Ectodermal cell (in vitro differentiated cells): Measurements from ENCODE around the gene TMEM134.
"Not testable (repeated sequence)": the region's sequence is repeated elsewhere in the genome, so short reads cannot be mapped to it uniquely, and the experiment has no call there.

ENCODE experiments used
- H3K27ac ChIP-seq: 2 replicates; pipeline ENCODE4 v1.7.0; 2013; ENCODE audit warnings: mild to moderate bottlenecking, low read depth, low read length; ENCODE audit not compliant: insufficient read depth, poor library complexity, severe bottlenecking
- H3K27me3 ChIP-seq: 2 replicates; pipeline ENCODE4 v1.7.0; 2013; ENCODE audit warnings: mild to moderate bottlenecking, low read length; ENCODE audit not compliant: insufficient read depth, control insufficient read depth, poor library complexity, severe bottlenecking
- H3K36me3 ChIP-seq: one replicate; pipeline ENCODE4 v1.7.0; 2013; ENCODE audit warnings: low read length; ENCODE audit not compliant: control insufficient read depth, insufficient read depth
- H3K4me1 ChIP-seq: one replicate; pipeline ENCODE4 v1.7.0; 2013; ENCODE audit warnings: low read length; ENCODE audit not compliant: control insufficient read depth, insufficient read depth
- H3K4me3 ChIP-seq: 2 replicates; pipeline ENCODE4 v1.7.0; 2013; ENCODE audit warnings: low read depth, low read length, control low read depth; ENCODE audit not compliant: insufficient read depth
- H3K9me3 ChIP-seq: 2 replicates; pipeline ENCODE4 v1.7.0; 2013; ENCODE audit warnings: mild to moderate bottlenecking, low read length, moderate library complexity; ENCODE audit not compliant: control insufficient read depth
- WGBS, 2 experiments: methylation state at CpG; one replicate each; pipeline ENCODE4 v1.1.7; 2013; ENCODE audit warnings: missing lambda C conversion rate in 2 of 2; 5-methylcytosine and 5-hydroxymethylcytosine counted together

TMEM134 gene

DNA sequence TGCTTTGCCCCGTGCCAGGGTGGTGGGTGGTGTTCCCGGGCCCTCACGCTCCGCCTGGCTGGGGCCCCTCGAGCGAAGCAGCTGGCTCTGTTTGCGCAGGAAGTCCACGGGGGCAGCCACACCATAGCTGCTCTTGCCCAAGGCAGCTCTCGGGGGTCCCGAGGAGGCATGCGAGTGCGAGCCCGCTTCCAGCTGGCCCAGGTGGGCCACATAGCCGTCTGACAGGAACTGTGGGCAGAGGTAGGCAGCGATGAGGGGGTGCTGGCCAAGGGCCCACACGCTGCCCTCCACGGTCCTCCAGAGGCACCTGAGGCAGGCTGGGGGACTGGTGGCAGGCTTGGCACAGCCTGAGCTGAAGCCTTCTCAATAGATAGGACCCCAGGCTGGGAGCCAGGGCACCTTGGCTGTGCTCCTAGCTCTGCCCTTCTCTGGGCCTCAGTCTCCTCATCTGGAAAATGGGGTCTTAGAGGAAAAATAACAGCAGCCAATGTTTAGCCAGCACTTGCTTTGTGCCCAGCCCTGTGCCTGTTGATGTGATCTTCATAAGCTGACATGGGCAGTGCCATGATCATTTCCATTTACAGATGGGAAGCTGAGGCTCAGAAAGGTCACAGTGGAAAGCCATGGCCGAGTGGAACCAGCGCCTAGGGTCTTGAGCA lies 23.1 kb upstream of the TMEM134 start:
- WGBS, 2 experiments, result 95% methylated on average over 19 of the region's 19 CpGs
- no peak overlapping the region for H3K4me3 ChIP-seq
- H3K9me3 ChIP-seq, result no peaks in the 10 kb centered on the region
- no peaks in the 10 kb centered on the region for H3K27me3 ChIP-seq
- no peaks in the 10 kb centered on the region for H3K4me1 ChIP-seq
- no peak overlapping the region for H3K27ac ChIP-seq
- H3K36me3 ChIP-seq, result peaks cover 11% of the 10 kb centered on the region

DNA sequence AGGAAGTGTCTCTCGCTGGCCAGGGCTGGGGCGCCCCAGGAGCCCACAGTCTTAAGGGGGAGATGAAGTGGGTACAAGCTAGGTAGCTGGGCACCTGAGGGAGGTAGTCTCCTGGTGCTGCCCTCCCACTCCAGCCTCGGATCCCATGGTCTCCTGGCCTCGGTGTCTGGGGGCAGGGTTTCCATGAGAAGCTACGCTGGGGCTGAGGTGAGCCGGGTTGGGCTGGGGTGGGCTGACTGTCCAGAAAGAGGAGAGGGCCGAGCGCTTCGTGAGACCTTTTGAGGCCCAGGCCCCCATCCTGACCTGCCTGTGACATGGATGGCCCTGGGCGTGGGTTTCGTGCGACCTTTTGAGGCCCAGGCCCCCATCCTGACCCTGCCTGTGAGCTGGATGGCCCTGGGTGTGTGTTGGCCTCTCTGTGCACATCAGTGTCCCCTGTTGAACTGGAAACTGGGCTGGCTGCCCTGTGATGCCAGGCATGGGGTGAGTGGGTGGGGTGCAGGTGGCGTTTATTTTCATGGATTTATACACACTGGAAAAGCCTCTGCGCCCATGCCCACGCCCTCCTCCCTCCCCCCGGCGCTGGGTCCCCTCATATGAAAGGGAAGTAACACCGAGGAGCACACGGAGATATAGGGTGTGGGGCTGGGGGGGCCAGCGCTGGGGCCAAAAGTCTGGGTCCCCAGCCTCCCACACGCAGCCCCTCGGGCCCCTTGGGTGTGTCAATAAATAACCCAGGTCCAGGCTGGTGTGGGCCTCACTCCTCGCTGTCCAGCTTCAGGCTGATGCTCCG lies 22.4 kb upstream of the TMEM134 start:
- H3K4me3 ChIP-seq, result no peak overlapping the region
- no peaks in the 10 kb centered on the region for H3K4me1 ChIP-seq
- no peak overlapping the region for H3K27ac ChIP-seq
- 95 to 96% methylated on average over 24 of the region's 24 CpGs for WGBS, 2 experiments
- no peaks in the 10 kb centered on the region for H3K27me3 ChIP-seq
- H3K9me3 ChIP-seq, result no peaks in the 10 kb centered on the region
- peaks cover 11% of the 10 kb centered on the region for H3K36me3 ChIP-seq

DNA sequence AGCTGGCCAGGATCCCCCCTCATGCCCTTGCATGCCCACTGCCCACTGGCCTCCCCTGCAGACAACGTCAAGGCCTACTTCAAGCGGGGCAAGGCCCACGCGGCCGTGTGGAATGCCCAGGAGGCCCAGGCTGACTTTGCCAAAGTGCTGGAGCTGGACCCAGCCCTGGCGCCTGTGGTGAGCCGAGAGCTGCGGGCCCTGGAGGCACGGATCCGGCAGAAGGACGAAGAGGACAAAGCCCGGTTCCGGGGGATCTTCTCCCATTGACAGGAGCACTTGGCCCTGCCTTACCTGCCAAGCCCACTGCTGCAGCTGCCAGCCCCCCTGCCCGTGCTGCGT lies 21.6 kb upstream of the TMEM134 start:
- H3K36me3 ChIP-seq, result peaks cover 11% of the 10 kb centered on the region
- no peaks in the 10 kb centered on the region for H3K4me1 ChIP-seq
- H3K9me3 ChIP-seq, result no peaks in the 10 kb centered on the region
- no peak overlapping the region for H3K4me3 ChIP-seq
- H3K27ac ChIP-seq, result no peak overlapping the region
- no peaks in the 10 kb centered on the region for H3K27me3 ChIP-seq
- 94 to 96% methylated on average over 15 of the region's 15 CpGs for WGBS, 2 experiments

DNA sequence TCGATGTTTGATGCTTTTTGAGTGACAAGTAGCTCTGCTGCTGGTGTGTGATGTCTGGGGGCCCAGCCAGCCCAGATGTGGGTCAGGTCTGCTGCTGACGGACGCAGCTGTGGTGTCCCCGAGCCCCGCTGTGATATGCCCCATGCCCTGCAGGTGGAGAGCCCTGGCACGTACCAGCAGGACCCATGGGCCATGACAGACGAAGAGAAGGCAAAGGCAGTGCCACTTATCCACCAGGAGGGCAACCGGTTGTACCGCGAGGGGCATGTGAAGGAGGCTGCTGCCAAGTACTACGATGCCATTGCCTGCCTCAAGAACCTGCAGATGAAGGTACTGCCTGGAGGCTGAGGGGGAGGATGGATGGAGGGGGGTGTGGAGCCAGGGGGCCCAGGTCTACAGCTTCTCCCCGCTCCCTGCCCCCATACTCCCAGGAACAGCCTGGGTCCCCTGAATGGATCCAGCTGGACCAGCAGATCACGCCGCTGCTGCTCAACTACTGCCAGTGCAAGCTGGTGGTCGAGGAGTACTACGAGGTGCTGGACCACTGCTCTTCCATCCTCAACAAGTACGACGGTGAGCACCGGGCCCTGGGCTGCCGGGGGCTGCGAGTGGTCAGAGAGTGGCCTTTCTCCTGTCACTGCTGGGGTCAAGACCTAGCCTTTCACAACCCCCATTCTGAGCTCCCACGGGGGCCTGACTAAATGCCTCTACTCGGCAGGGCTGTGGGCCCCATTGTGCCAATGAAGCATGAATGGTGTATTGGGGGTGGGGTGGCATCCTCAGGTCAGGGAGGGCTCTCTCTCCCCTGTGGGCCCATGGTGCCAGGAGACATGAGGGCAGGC lies 21.1 kb upstream of the TMEM134 start:
- Histone ChIP-seq H3K9me3 (no peaks in the 10 kb centered on the region), H3K36me3 (peaks cover 11% of the 10 kb centered on the region)
- 95 to 96% methylated on average over 23 of the region's 23 CpGs for WGBS, 2 experiments

DNA sequence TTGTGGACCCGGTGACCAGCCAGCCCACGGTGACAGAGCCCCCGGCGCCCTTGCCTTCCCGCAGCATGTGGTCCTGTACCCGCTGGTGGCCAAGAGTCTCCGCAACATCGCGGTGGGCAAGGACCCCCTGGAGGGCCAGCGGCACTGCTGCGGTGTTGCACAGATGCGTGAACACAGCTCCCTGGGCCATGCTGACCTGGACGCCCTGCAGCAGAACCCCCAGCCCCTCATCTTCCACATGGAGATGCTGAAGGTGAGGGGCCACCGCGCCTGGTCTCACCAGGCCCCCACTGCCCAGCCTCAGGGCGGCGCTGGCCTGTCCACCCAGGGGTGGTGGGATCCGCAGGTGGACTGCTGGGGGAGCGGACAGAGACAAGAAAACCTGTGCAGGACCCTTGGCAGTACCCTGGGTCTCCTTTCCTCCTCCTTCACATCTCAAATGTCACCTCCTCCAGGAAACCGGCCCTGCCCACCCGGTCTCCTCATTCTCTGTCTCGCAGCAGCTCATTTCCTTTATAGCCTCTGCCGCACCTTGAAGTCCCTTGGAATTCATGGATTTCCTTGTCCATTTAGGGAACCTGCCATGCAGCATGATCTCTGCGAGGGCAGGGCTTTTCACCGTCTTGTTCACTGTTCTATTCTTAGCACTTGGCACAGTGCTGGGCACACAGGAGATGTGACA lies 20.3 kb upstream of the TMEM134 start:
- no peak overlapping the region for H3K4me3 ChIP-seq
- no peaks in the 10 kb centered on the region for H3K4me1 ChIP-seq
- WGBS, 2 experiments, result 93 to 94% methylated on average over 25 of the region's 25 CpGs
- H3K36me3 ChIP-seq, result peaks cover 11% of the 10 kb centered on the region
- no peak overlapping the region for H3K27ac ChIP-seq
- no peaks in the 10 kb centered on the region for H3K27me3 ChIP-seq
- no peaks in the 10 kb centered on the region for H3K9me3 ChIP-seq

More for the DNA sequence above, 21.1 kb upstream of the TMEM134 start:
- no peaks in the 10 kb centered on the region for H3K4me1 ChIP-seq
- no peaks in the 10 kb centered on the region for H3K27me3 ChIP-seq
- H3K27ac ChIP-seq, result no peak overlapping the region
- no peak overlapping the region for H3K4me3 ChIP-seq

DNA sequence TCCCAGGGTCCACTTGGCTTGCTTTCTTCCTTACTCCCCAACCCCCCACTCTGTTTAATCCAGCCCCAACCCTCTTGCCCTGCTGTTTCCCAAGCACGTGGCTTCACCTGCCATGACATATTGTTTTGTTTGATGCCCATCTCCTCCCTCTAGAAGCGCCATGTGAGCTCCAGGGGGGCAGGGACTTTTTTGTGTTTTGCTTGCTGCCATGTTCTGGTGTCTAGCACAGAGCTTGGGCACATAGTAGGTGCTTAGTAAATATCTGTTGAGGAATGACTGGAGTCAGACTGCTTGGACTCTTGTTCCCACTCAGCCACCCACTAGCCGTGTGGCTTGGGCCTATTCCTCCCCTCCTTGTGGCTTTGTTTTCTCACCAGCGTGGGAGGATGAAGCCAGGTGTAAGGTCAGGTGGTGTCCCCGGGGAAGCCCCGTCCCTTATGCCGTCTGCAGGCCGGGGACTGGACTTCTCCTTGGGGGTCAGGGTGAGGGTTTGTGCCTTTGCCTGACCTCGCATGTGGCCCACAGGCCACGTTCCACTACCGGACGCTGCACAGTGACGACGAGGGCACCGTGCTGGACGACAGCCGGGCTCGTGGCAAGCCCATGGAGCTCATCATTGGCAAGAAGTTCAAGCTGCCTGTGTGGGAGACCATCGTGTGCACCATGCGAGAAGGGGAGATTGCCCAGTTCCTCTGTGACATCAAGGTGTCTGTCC lies 17.6 kb upstream of the TMEM134 start:
- WGBS, 2 experiments, result 94 to 95% methylated on average over 20 of the region's 20 CpGs
- no peaks in the 10 kb centered on the region for H3K9me3 ChIP-seq
- no peaks in the 10 kb centered on the region for H3K36me3 ChIP-seq
- H3K27me3 ChIP-seq, result peaks cover 4% of the 10 kb centered on the region
- peaks cover 6% of the 10 kb centered on the region for H3K4me1 ChIP-seq
- no peak overlapping the region for H3K4me3 ChIP-seq
- H3K27ac ChIP-seq, result no peak overlapping the region

DNA sequence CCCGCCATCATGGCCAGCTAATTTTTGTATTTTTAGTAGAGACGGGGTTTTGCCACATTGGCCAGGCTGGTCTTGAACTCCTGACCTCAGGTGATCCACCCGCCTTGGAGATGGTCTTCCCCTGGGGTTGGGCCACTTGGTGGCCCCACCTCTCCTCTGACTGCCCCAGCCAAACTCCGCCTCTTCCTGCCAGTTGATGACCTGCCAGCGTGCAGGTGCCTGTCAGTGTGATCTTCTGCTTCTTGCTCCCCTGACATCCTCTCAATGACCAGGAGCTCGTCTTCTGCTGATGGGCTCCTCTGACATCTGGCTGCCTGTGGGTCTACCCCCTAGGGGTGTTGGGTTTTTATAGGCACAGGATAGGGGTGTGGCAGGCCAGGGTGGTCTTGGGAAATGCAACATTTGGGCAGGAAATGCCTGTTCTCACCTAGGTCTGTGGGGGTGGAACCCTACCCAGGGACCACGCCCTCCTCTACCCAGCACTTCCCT lies 16.9 kb upstream of the TMEM134 start:
- not testable (repeated sequence) for H3K27ac ChIP-seq, H3K36me3 ChIP-seq, H3K27me3 ChIP-seq, H3K9me3 ChIP-seq, H3K4me3 ChIP-seq, H3K4me1 ChIP-seq
- WGBS, 2 experiments, result 87 to 89% methylated on average over 7 of the region's 7 CpGs

DNA sequence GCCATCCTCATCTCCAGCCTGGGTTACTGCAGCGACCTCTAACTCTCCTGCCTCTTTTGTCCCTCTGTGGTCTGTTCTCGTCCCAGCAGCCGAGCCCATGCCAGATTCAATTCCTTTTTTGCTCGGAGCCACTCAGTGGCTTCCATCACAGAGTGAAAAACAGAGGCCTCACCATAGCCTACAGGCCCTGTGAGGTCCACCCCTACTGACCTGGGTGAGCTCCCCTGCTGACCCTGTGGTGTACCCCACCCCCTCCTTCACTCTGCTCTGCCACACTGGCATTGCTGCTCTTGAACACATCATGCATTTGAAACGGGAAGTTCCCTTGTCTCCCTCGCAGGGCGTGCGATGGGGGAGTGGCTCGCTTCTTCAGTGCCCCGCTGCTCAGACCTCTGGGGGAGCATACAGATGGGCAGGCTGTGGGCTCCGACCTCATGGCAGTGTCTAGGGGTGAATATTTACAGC lies 15.8 kb upstream of the TMEM134 start:
- 89% methylated on average over 11 of the region's 11 CpGs for WGBS, 2 experiments
- Histone ChIP-seq H3K27ac (no peak overlapping the region), H3K9me3 (no peaks in the 10 kb centered on the region), H3K4me3 (no peak overlapping the region), H3K4me1 (peaks cover 6% of the 10 kb centered on the region), H3K27me3 (peaks cover 4% of the 10 kb centered on the region), H3K36me3 (no peaks in the 10 kb centered on the region)

DNA sequence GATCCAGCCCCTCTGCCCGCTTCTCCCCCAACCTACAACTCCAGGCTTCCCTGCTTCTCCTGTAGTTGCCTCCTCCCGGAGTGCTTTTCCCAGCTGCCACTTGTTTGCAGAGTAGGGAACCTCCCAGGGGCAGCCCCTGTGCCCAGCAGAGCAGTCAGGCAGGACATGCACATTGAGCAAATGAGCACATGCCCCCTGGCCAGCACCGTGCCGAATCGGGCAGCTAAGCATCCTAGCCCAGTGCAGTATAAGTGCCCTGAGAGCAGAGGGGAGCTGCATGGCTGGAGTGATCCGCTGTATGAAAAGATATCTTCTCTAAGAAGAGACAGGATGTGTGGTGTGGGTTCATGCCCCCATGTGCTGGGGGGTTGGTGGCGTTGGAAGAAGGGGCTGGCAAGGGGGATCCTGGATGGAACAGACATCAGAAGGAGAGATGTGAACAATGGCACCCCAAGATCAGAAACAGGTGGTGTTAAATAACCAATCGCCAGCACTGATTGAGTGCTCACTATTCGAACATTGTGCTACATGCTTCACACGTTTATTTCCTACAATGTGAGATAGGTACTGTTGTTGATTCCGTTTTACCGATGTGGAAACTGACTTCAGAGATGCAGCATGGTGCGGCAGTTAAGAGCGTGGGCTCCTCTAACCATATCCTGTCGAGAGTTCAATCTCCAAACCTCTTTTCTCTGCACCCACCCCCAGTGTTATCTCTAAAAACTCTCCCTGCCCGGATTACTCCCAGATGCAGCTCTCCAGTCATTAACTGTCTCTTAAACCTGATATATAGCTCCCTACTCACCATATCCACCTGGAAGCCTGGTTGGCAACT lies 15.0 kb upstream of the TMEM134 start:
- Histone ChIP-seq H3K4me3 (no peak overlapping the region), H3K36me3 (no peaks in the 10 kb centered on the region), H3K27ac (no peak overlapping the region), H3K27me3 (peaks cover 4% of the 10 kb centered on the region), H3K4me1 (peaks cover 6% of the 10 kb centered on the region), H3K9me3 (no peaks in the 10 kb centered on the region)
- 93 to 94% methylated on average over 16 of the region's 16 CpGs for WGBS, 2 experiments
